K562 (cell line): ENCODE data around the gene FMO5. TPM values are rescaled to one million over a fixed set of nuclear protein-coding genes. Genes with fewer than 3 reads are reported as not detected.
A peak's percentile ranks its signal among the peaks of the same experiment; 100 is the strongest.

Experiments used
- BCOR ChIP-seq: fragments of 450-650 bp; IDR thresholded peaks from 2 replicates; pipeline ENCODE4 v1.6.1; 2016
- CC2D1A ChIP-seq: fragments of 450-650 bp; IDR thresholded peaks from 2 replicates; pipeline ENCODE4 v1.6.1; 2017; ENCODE audit warnings: mild to moderate bottlenecking
- DPF2 ChIP-seq: fragments of 450-650 bp; IDR thresholded peaks from 2 replicates; pipeline ENCODE4 v1.6.1; 2016
- JUND ChIP-seq, 2 experiments: IDR thresholded peaks; 2 replicates in 1 of 2; 3 replicates in 1 of 2; pipeline ENCODE4 v1.6.1; 2011; ENCODE audit warnings: borderline replicate concordance in 2 of 2, low read depth in 2 of 2, low read length in 2 of 2, improper control_type of control experiment in 1 of 2, missing biosample characterization in 1 of 2, missing genetic modification characterization in 1 of 2, missing genetic modification reagents in 1 of 2
- NFRKB ChIP-seq: fragments of 450-650 bp; IDR thresholded peaks from 2 replicates; pipeline ENCODE4 v1.6.1; 2016; ENCODE audit warnings: low read depth
- RBM25 ChIP-seq: fragments of 200-400 bp; formaldehyde crosslinking; IDR thresholded peaks from 2 replicates; pipeline ENCODE4 v1.6.1; 2018; ENCODE audit warnings: low read length, low read depth, moderate library complexity; ENCODE audit not compliant: severe bottlenecking
- TEAD4 ChIP-seq, 2 experiments: sonication (generic) in 1 of 2; formaldehyde crosslinking in 1 of 2; IDR thresholded peaks; 2 replicates each; pipeline versions ENCODE4 v1.6.1 to v1.8.0; 2012 to 2022; ENCODE audit warnings: borderline replicate concordance in 1 of 2, inconsistent platforms in 1 of 2, low read length in 1 of 2, mild to moderate bottlenecking in 1 of 2, missing genetic modification reagents in 1 of 2
- ZNF121 ChIP-seq: sonication (generic); formaldehyde crosslinking; conservative IDR thresholded peaks from 2 replicates; pipeline ENCODE4 v1.8.0; 2022; ENCODE audit warnings: missing genetic modification reagents
- ZNF165 ChIP-seq: fragments of 250-450 bp; sonication (Bioruptor Pico); IDR thresholded peaks from 2 replicates; pipeline ENCODE4 v1.4.0; 2020; ENCODE audit warnings: borderline replicate concordance
- ZNF592 ChIP-seq: fragments of 450-650 bp; IDR thresholded peaks from 2 replicates; pipeline ENCODE4 v1.6.1; 2017; ENCODE audit warnings: antibody characterized with exemption, mild to moderate bottlenecking
- polyA plus RNA-seq, 8 experiments: library from polyadenylated mRNA; depleted of rRNA in 4 of 8; stranded (reverse) in 5 of 8; unstranded in 3 of 8; fragments of >200 nt; fragmentation: Nextera tagmentation in 2 of 8; fragmentation: Illumina TruSeq in 1 of 8; extraction: Ambion mirVana in 2 of 8; extraction: Trizol in 1 of 8; gene quantifications; 2 replicates each; pipeline versions ENCODE4 v1.2.1 to v1.2.3, GENCODE V29; 2011 to 2014; ENCODE audit warnings: inconsistent platforms in 1 of 8, missing spikeins in 1 of 8
- total RNA-seq, 7 experiments: library from RNA; depleted of rRNA in 6 of 7; stranded (reverse); fragments of >200 nt in 6 of 7; fragmentation: Illumina TruSeq in 2 of 7; extraction: Trizol in 2 of 7; gene quantifications; 2 replicates each; pipeline versions ENCODE4 v1.2.1 to v1.2.3, GENCODE V29; 2011 to 2021; ENCODE audit warnings: low replicate concordance in 1 of 7

FMO5 gene
- total and polyA plus RNA-seq, 9 of the 15 experiments (the other 6 are each of a cell fraction or from before 2014, with no cell fraction given) = 0.11 to 0.69 (median 0.19) TPM; not detected in 1

- TF ChIP-seq ZNF121 (CRISPR knock-in tag) = peak; percentile 95
- peak; percentile 71 for TF ChIP-seq DPF2
- peak; percentile 51 for TF ChIP-seq RBM25
- 0 out of 2 replicates have a peak, but pooled peaks have one; percentile 23 for TF ChIP-seq TEAD4 (IDR thresholded peaks at IDR 0.05; ENCODE audit: low read length)
- TF ChIP-seq TEAD4 (CRISPR knock-in tag; IDR thresholded peaks at IDR 0.05; ENCODE audit: borderline replicate concordance) = no peak
- TF ChIP-seq JUND (IDR thresholded peaks at IDR 0.05; ENCODE audit: borderline replicate concordance, low read depth, low read length) = peak; percentile 84
- TF ChIP-seq JUND (tag; IDR thresholded peaks at IDR 0.05; ENCODE audit: borderline replicate concordance, low read depth, low read length) = peak; percentile 69; the same call in 2 of the 3 replicates
- peak; percentile 77; the same call in 1 of the 2 replicates for TF ChIP-seq CC2D1A
- TF ChIP-seq ZNF592 = peak; percentile 35; the same call in 1 of the 2 replicates
- no peak for TF ChIP-seq ZNF165 (CRISPR knock-in tag)
- TF ChIP-seq NFRKB = 0 out of 2 replicates have a peak, but pooled peaks have one; percentile 17
- peak; percentile 81 for TF ChIP-seq BCOR
Measured at GRCh38 chr1:147245586-147246021, 20.5 kb upstream of the FMO5 start (continued).
